Neural cell (in vitro differentiated cells): ENCODE results near the gene THG1L.

ENCODE experiments used
- CTCF ChIP-seq: fragments of 450-650 bp; IDR thresholded peaks from 2 replicates; pipeline ENCODE4 v1.5.1; 2014; ENCODE audit warnings: antibody characterized with exemption, mild to moderate bottlenecking, moderate library complexity; ENCODE audit not compliant: poor library complexity, severe bottlenecking
- EP300 ChIP-seq: fragments of 450-650 bp; conservative IDR thresholded peaks from 2 replicates; pipeline ENCODE4 v1.6.1; 2014; ENCODE audit warnings: antibody characterized with exemption, mild to moderate bottlenecking, moderate library complexity; ENCODE audit not compliant: poor library complexity, severe bottlenecking
- EZH2 ChIP-seq: fragments of 200-600, 300-800 bp; shearing (Covaris generic), sonication (generic); IDR thresholded peaks from 2 replicates; pipeline ENCODE4 v1.6.1; 2014; ENCODE audit warnings: antibody characterized with exemption, low read length, borderline replicate concordance, mild to moderate bottlenecking; ENCODE audit not compliant: insufficient read depth, poor library complexity, severe bottlenecking
- MXI1 ChIP-seq: fragments of 450-650 bp; conservative IDR thresholded peaks from 2 replicates; pipeline ENCODE4 v1.6.1; 2014; ENCODE audit warnings: antibody characterized with exemption, mild to moderate bottlenecking; ENCODE audit not compliant: poor library complexity, severe bottlenecking
- POLR2AphosphoS5 ChIP-seq: IDR thresholded peaks from 2 replicates; pipeline ENCODE4 v1.6.1; 2012
- REST ChIP-seq: IDR thresholded peaks from 2 replicates; pipeline ENCODE4 v1.6.1; 2012; ENCODE audit warnings: borderline replicate concordance
- SMC3 ChIP-seq: fragments of 450-650 bp; conservative IDR thresholded peaks from 2 replicates; pipeline ENCODE4 v1.6.1; 2014; ENCODE audit warnings: antibody characterized with exemption, mild to moderate bottlenecking, moderate library complexity; ENCODE audit not compliant: poor library complexity
- TAF1 ChIP-seq: IDR thresholded peaks from 2 replicates; pipeline ENCODE4 v1.6.1; 2012; ENCODE audit warnings: low read depth

GRCh38 chr5:157747173-157747740 is 16.0 kb downstream of the THG1L start:
- TF ChIP-seq CTCF = no peak
- no peak for TF ChIP-seq MXI1
- TF ChIP-seq POLR2AphosphoS5 = no peak
- no peak for TF ChIP-seq EP300
- TF ChIP-seq REST = no peak
- no peak for TF ChIP-seq EZH2
- no peak for TF ChIP-seq SMC3
- no peak for TF ChIP-seq TAF1
